Measurements from ENCODE around the gene MYO18B. TPM values are rescaled to one million over a fixed set of nuclear protein-coding genes. Genes with fewer than 3 reads are reported as not detected.

MYO18B gene
- total and polyA plus RNA-seq, 2 of the 8 experiments (the other 6 are each of a cell fraction or from before 2014, with no cell fraction given) = 0.62 to 0.78 TPM

- no peak for TF ChIP-seq MAFK (IDR thresholded peaks at IDR 0.05; ENCODE audit: low read depth, low read length)
- TF ChIP-seq GTF2F1 (IDR thresholded peaks at IDR 0.05; ENCODE audit: borderline replicate concordance, low read depth, low read length) = no peak
- TF ChIP-seq TAF1 (IDR thresholded peaks at IDR 0.05; ENCODE audit: low read depth, low read length) = no peak
- TF ChIP-seq RXRA (IDR thresholded peaks at IDR 0.05; ENCODE audit: insufficient read depth, low read depth, low read length) = no peak
Measured at GRCh38 chr22:25695146-25695545, 46.8 kb upstream of the MYO18B start (continued).
